Measurements from ENCODE around the gene CHST8. TPM values are rescaled to one million over a fixed set of nuclear protein-coding genes. Genes with fewer than 3 reads are reported as not detected.
A peak's percentile ranks its signal among the peaks of the same experiment; 100 is the strongest.
"Not testable (repeated sequence)": the region's sequence is repeated elsewhere in the genome, so short reads cannot be mapped to it uniquely, and the experiment has no call there.

The CHST8 gene
- total RNA-seq, 2 donors from 2014 or later: 1.6 to 3.8 TPM

GRCh38 chr19:33691736-33692135 is 70.0 kb downstream of the CHST8 start:
- no peak overlapping the region for H3K9ac ChIP-seq (ENCODE audit: extremely low read depth, low read length, poor library complexity, severe bottlenecking)
- no peaks in the 10 kb centered on the region for H3K36me3 ChIP-seq (ENCODE audit: control insufficient read depth, insufficient read depth, low read length)
- H3K4me3 ChIP-seq (ENCODE audit: low read length): no peak overlapping the region
- Mint-ChIP-seq H3K4me3 (no peak overlapping the region), H3K27ac (no peak overlapping the region), H3K4me1 (peaks cover 4% of the 10 kb centered on the region), H3K36me3 (ENCODE audit: low read depth) (no peaks in the 10 kb centered on the region), H3K27me3 (ENCODE audit: insufficient read depth) (no peaks in the 10 kb centered on the region), H3K9me3 (no peaks in the 10 kb centered on the region)
- no peaks in the 10 kb centered on the region for H3K27me3 ChIP-seq (ENCODE audit: control insufficient read depth, insufficient read depth, low read length, poor library complexity, severe bottlenecking)
- no peaks in the 10 kb centered on the region for H3K9me3 ChIP-seq (ENCODE audit: control insufficient read depth, low read length)
- H3K27ac ChIP-seq (ENCODE audit: low read depth, low read length): no peak overlapping the region
- TF ChIP-seq CTCF (conservative IDR thresholded peaks at IDR 0.05): no peak
- H3K4me1 ChIP-seq (ENCODE audit: control insufficient read depth, insufficient read depth, low read length): no peaks in the 10 kb centered on the region
- DNase-seq: no peak
- 94 to 100% methylated on average over 2 to 7 of the region's 7 CpGs for whole genome bisulfite sequencing, 2 experiments (ENCODE audit: insufficient coverage in 1 of 2, insufficient read length in 1 of 2)

- Histone ChIP-seq H3K27ac (ENCODE audit: low read depth, low read length) (no peak overlapping the region), H3K27me3 (ENCODE audit: control insufficient read depth, insufficient read depth, low read length, poor library complexity, severe bottlenecking) (no peaks in the 10 kb centered on the region), H3K4me3 (ENCODE audit: low read length) (no peak overlapping the region), H3K9me3 (ENCODE audit: control insufficient read depth, low read length) (no peaks in the 10 kb centered on the region), H3K4me1 (ENCODE audit: control insufficient read depth, insufficient read depth, low read length) (no peaks in the 10 kb centered on the region), H3K9ac (ENCODE audit: extremely low read depth, low read length, poor library complexity, severe bottlenecking) (no peak overlapping the region), H3K36me3 (ENCODE audit: control insufficient read depth, insufficient read depth, low read length) (no peaks in the 10 kb centered on the region)
- peaks cover 4% of the 10 kb centered on the region for H3K4me1 Mint-ChIP-seq
- no peak for TF ChIP-seq CTCF (conservative IDR thresholded peaks at IDR 0.05)
- no peaks in the 10 kb centered on the region for H3K27me3 Mint-ChIP-seq (ENCODE audit: insufficient read depth)
- 74 to 80% methylated on average over 1 to 3 of the region's 3 CpGs for WGBS, 2 experiments (ENCODE audit: insufficient coverage in 1 of 2, insufficient read length in 1 of 2)
- H3K27ac Mint-ChIP-seq: peak overlapping the region; percentile 17
- no peak overlapping the region for H3K4me3 Mint-ChIP-seq
- H3K9me3 Mint-ChIP-seq: no peaks in the 10 kb centered on the region
- no peak for DNase-seq
- no peaks in the 10 kb centered on the region for H3K36me3 Mint-ChIP-seq (ENCODE audit: low read depth)
Observed at GRCh38 chr19:33693678-33694077, 71.9 kb downstream of the CHST8 start.

DNA sequence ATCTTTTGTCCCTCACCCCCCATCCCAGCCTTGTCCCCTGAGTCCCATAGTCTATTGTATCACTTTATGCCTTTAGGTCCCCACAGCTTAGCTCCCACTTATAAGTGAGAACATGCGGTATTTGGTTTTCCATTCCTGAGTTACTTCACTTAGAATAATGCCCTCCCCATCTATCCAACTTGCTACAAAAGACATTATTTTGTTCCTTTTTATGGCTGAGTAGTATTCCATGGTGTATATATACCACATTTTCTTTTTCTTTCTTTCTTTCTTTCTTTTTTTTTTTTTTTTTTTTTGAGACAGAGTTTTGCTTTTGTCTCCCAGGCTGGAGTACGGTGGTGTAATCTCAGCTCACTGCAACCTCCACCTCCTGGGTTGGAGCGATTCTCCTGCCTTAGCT is 73.8 kb downstream of the CHST8 start:
- not testable (repeated sequence) for H3K27me3 Mint-ChIP-seq (ENCODE audit: insufficient read depth); H3K27me3 ChIP-seq (ENCODE audit: control insufficient read depth, insufficient read depth, low read length, poor library complexity, severe bottlenecking); H3K4me3 Mint-ChIP-seq; H3K4me1 ChIP-seq (ENCODE audit: control insufficient read depth, insufficient read depth, low read length); H3K9me3 ChIP-seq (ENCODE audit: control insufficient read depth, low read length); H3K4me1 Mint-ChIP-seq; H3K36me3 ChIP-seq (ENCODE audit: control insufficient read depth, insufficient read depth, low read length); H3K9me3 Mint-ChIP-seq; H3K27ac ChIP-seq (ENCODE audit: low read depth, low read length); H3K27ac Mint-ChIP-seq; H3K4me3 ChIP-seq (ENCODE audit: low read length); H3K9ac ChIP-seq (ENCODE audit: extremely low read depth, low read length, poor library complexity, severe bottlenecking); DNase-seq; H3K36me3 Mint-ChIP-seq (ENCODE audit: low read depth)
- WGBS, 2 experiments (ENCODE audit: insufficient coverage in 1 of 2, insufficient read length in 1 of 2): 96 to 100% methylated on average over 2 to 3 of the region's 3 CpGs

- Histone ChIP-seq H3K27ac (ENCODE audit: low read depth, low read length) (no peak overlapping the region), H3K27me3 (ENCODE audit: control insufficient read depth, insufficient read depth, low read length, poor library complexity, severe bottlenecking) (no peaks in the 10 kb centered on the region), H3K36me3 (ENCODE audit: control insufficient read depth, insufficient read depth, low read length) (no peaks in the 10 kb centered on the region), H3K9me3 (ENCODE audit: control insufficient read depth, low read length) (no peaks in the 10 kb centered on the region), H3K9ac (ENCODE audit: extremely low read depth, low read length, poor library complexity, severe bottlenecking) (no peak overlapping the region), H3K4me1 (ENCODE audit: control insufficient read depth, insufficient read depth, low read length) (no peaks in the 10 kb centered on the region), H3K4me3 (ENCODE audit: low read length) (no peak overlapping the region)
- WGBS, 2 experiments (ENCODE audit: insufficient coverage in 1 of 2, insufficient read length in 1 of 2): 92 to 94% methylated on average over 5 to 9 of the region's 9 CpGs
- DNase-seq: no peak
- no peak for TF ChIP-seq CTCF (conservative IDR thresholded peaks at IDR 0.05)
- Mint-ChIP-seq H3K27me3 (ENCODE audit: insufficient read depth) (no peaks in the 10 kb centered on the region), H3K4me3 (no peak overlapping the region), H3K4me1 (peaks cover 4% of the 10 kb centered on the region), H3K36me3 (ENCODE audit: low read depth) (no peaks in the 10 kb centered on the region), H3K9me3 (no peaks in the 10 kb centered on the region), H3K27ac (peak overlapping the region; percentile 21)
Observed at GRCh38 chr19:33697766-33698165, 76.0 kb downstream of the CHST8 start.

Measured in endodermal cell (in vitro differentiated cells).